HepG2 (cell line): Measurements from ENCODE around the gene KMT2B. TPM values are rescaled to one million over a fixed set of nuclear protein-coding genes. Genes with fewer than 3 reads are reported as not detected.

ENCODE experiments used
- ATF4 ChIP-seq, 2 experiments: fragments of 450-650 bp in 1 of 2; sonication (generic) in 1 of 2; formaldehyde crosslinking; IDR thresholded peaks; 2 replicates each; pipeline versions ENCODE4 v1.5.0 to v1.8.0; 2020 to 2022; ENCODE audit warnings: mild to moderate bottlenecking in 1 of 2, missing genetic modification reagents in 1 of 2
- ATF7 ChIP-seq, 2 experiments: fragments of 450-650 bp in 1 of 2; sonication (generic) in 1 of 2; formaldehyde crosslinking in 1 of 2; IDR thresholded peaks; 2 replicates each; pipeline versions ENCODE4 v1.4.0 to v1.6.1; 2016 to 2020; ENCODE audit warnings: antibody characterized with exemption in 1 of 2, mild to moderate bottlenecking in 1 of 2, missing genetic modification reagents in 1 of 2
- CCDC6 ChIP-seq: sonication (generic); formaldehyde crosslinking; IDR thresholded peaks from 2 replicates; pipeline ENCODE4 v1.8.1; 2022; ENCODE audit warnings: mild to moderate bottlenecking, missing genetic modification reagents, moderate library complexity
- FOXK2 ChIP-seq: fragments of 450-650 bp; IDR thresholded peaks from 2 replicates; pipeline ENCODE4 v1.6.1; 2016
- HNRNPK ChIP-seq: fragments of 200-400 bp; formaldehyde crosslinking; IDR thresholded peaks from 2 replicates; pipeline ENCODE4 v1.6.1; 2018; ENCODE audit warnings: low read length, low read depth, moderate library complexity, mild to moderate bottlenecking; ENCODE audit not compliant: poor library complexity, severe bottlenecking
- HOXA5 ChIP-seq: sonication (generic); formaldehyde crosslinking; IDR thresholded peaks from 2 replicates; pipeline ENCODE4 v1.4.0; 2020; ENCODE audit warnings: missing genetic modification reagents
- HOXD1 ChIP-seq: sonication (generic); formaldehyde crosslinking; IDR thresholded peaks from 2 replicates; pipeline ENCODE4 v1.5.0; 2020; ENCODE audit warnings: missing genetic modification reagents
- KLF6 ChIP-seq: IDR thresholded peaks from 2 replicates; pipeline ENCODE4 v1.8.0; 2016; ENCODE audit warnings: missing biosample characterization, missing genetic modification reagents
- MIER3 ChIP-seq: IDR thresholded peaks from 2 replicates; pipeline ENCODE4 v1.6.1; 2016; ENCODE audit warnings: missing compliant biosample characterization, borderline replicate concordance
- NPAS2 ChIP-seq: sonication (generic); formaldehyde crosslinking; IDR thresholded peaks from 2 replicates; pipeline ENCODE4 v1.8.0; 2022; ENCODE audit warnings: mild to moderate bottlenecking, missing genetic modification reagents, borderline replicate concordance
- RAD51 ChIP-seq: fragments of 450-650 bp; IDR thresholded peaks from 2 replicates; pipeline ENCODE4 v1.6.1; 2016; ENCODE audit warnings: borderline replicate concordance
- SETDB1 ChIP-seq: sonication (generic); formaldehyde crosslinking; IDR thresholded peaks from 2 replicates; pipeline ENCODE4 v1.5.1; 2020; ENCODE audit warnings: missing genetic modification reagents, mild to moderate bottlenecking, borderline replicate concordance
- TFAP4 ChIP-seq: sonication (generic); IDR thresholded peaks from 2 replicates; pipeline ENCODE4 v1.6.1; 2016; ENCODE audit warnings: low read depth, borderline replicate concordance
- YEATS4 ChIP-seq: sonication (generic); formaldehyde crosslinking; IDR thresholded peaks from 2 replicates; pipeline ENCODE4 v1.4.0; 2020; ENCODE audit warnings: missing genetic modification reagents, borderline replicate concordance
- ZBTB37 ChIP-seq: sonication (generic); formaldehyde crosslinking; IDR thresholded peaks from 2 replicates; pipeline ENCODE4 v1.4.0; 2020; ENCODE audit warnings: mild to moderate bottlenecking, missing genetic modification reagents
- ZNF121 ChIP-seq: sonication (generic); formaldehyde crosslinking; IDR thresholded peaks from 2 replicates; pipeline ENCODE4 v1.5.0; 2020; ENCODE audit warnings: mild to moderate bottlenecking, missing genetic modification reagents
- ZNF282 ChIP-seq: fragments of 450-650 bp; IDR thresholded peaks from 2 replicates; pipeline ENCODE4 v1.6.1; 2018; ENCODE audit not compliant: partially characterized antibody
- ZNF382 ChIP-seq: sonication (generic); formaldehyde crosslinking; IDR thresholded peaks from 2 replicates; pipeline ENCODE4 v1.5.0; 2020; ENCODE audit warnings: missing genetic modification reagents, mild to moderate bottlenecking, borderline replicate concordance
- ZNF619 ChIP-seq: sonication (generic); formaldehyde crosslinking; IDR thresholded peaks from 2 replicates; pipeline ENCODE4 v1.4.0; 2020; ENCODE audit warnings: mild to moderate bottlenecking, missing genetic modification reagents
- ZNF660 ChIP-seq: sonication (generic); formaldehyde crosslinking; IDR thresholded peaks from 2 replicates; pipeline ENCODE4 v1.5.1; 2020; ENCODE audit warnings: mild to moderate bottlenecking, low read depth, missing genetic modification reagents, borderline replicate concordance
- ZNF674 ChIP-seq: sonication (generic); formaldehyde crosslinking; IDR thresholded peaks from 2 replicates; pipeline ENCODE4 v1.5.0; 2020; ENCODE audit warnings: low read depth, mild to moderate bottlenecking, missing genetic modification reagents
- ZNF678 ChIP-seq: sonication (generic); formaldehyde crosslinking; IDR thresholded peaks from 2 replicates; pipeline ENCODE4 v1.4.0; 2020; ENCODE audit warnings: mild to moderate bottlenecking, missing genetic modification reagents
- ZNF720 ChIP-seq: sonication (generic); formaldehyde crosslinking; IDR thresholded peaks from 2 replicates; pipeline ENCODE4 v1.4.0; 2020; ENCODE audit warnings: missing genetic modification reagents
- ZNF776 ChIP-seq: sonication (generic); formaldehyde crosslinking; IDR thresholded peaks from 2 replicates; pipeline ENCODE4 v1.4.0; 2020; ENCODE audit warnings: mild to moderate bottlenecking, missing genetic modification reagents
- ZNF780A ChIP-seq: sonication (generic); formaldehyde crosslinking; IDR thresholded peaks from 2 replicates; pipeline ENCODE4 v1.8.0; 2022; ENCODE audit warnings: mild to moderate bottlenecking, missing genetic modification reagents, moderate library complexity
- ZSCAN20 ChIP-seq: sonication (generic); formaldehyde crosslinking; IDR thresholded peaks from 2 replicates; pipeline ENCODE4 v1.4.0; 2020; ENCODE audit warnings: missing genetic modification reagents, mild to moderate bottlenecking, borderline replicate concordance
- ZSCAN30 ChIP-seq: sonication (generic); formaldehyde crosslinking; IDR thresholded peaks from 2 replicates; pipeline ENCODE4 v1.5.0; 2020; ENCODE audit warnings: mild to moderate bottlenecking, missing genetic modification reagents
- polyA plus RNA-seq, 8 experiments: library from polyadenylated mRNA; depleted of rRNA in 3 of 8; stranded (reverse) in 7 of 8; unstranded in 1 of 8; fragments of >200 nt; fragmentation: Illumina TruSeq in 4 of 8; extraction: Trizol in 4 of 8; gene quantifications; 2 replicates each; pipeline versions ENCODE4 v1.2.1 to v1.2.3, GENCODE V29; 2011 to 2016; ENCODE audit warnings: low read depth in 4 of 8, missing spikeins in 1 of 8, mixed read lengths in 1 of 8; ENCODE audit not compliant: insufficient read depth in 1 of 8
- total RNA-seq, 5 experiments: library from RNA; depleted of rRNA; stranded (reverse); fragments of >200 nt; fragmentation: Illumina TruSeq; extraction: Trizol; gene quantifications; 2 replicates each; pipeline ENCODE4 v1.2.3, GENCODE V29; 2016; ENCODE audit warnings: low read depth in 1 of 5

KMT2B gene
- total and polyA plus RNA-seq, 2 of the 13 experiments (the other 11 are each of a cell fraction or from before 2014, with no cell fraction given), result 6.2 to 16.9 TPM

- TF ChIP-seq ZNF282 (no peak), FOXK2 (peak; percentile 86), TFAP4 (0 out of 2 replicates have a peak, but pooled peaks have one; percentile 3), CCDC6 (CRISPR knock-in tag) (no peak), RAD51 (no peak), ZNF678 (CRISPR knock-in tag) (0 out of 2 replicates have a peak, but pooled peaks have one; percentile 66), HNRNPK (no peak), KLF6 (no peak; the same call in 1 of the 2 replicates), HOXD1 (CRISPR knock-in tag) (no peak), ZNF674 (no peak), MIER3 (CRISPR knock-in tag) (peak; percentile 66; the same call in 1 of the 2 replicates), ZSCAN20 (CRISPR knock-in tag) (no peak), ZSCAN30 (CRISPR knock-in tag) (no peak), ZNF619 (CRISPR knock-in tag) (no peak), SETDB1 (CRISPR knock-in tag) (no peak), NPAS2 (CRISPR knock-in tag) (no peak), ATF7 (IDR thresholded peaks at IDR 0.05) (no peak), ATF7 (CRISPR knock-in tag; IDR thresholded peaks at IDR 0.05) (0 out of 2 replicates have a peak, but pooled peaks have one; percentile 32), HOXA5 (CRISPR knock-in tag) (peak; percentile 56; the same call in 1 of the 2 replicates), ZNF382 (CRISPR knock-in tag) (no peak), ZNF780A (no peak), YEATS4 (CRISPR knock-in tag) (peak; percentile 68; the same call in 1 of the 2 replicates), ZBTB37 (no peak), ZNF121 (CRISPR knock-in tag) (peak; percentile 96), ZNF720 (no peak), ZNF660 (CRISPR knock-in tag) (no peak), ZNF776 (no peak; the same call in 1 of the 2 replicates), ATF4 (CRISPR knock-in tag; IDR thresholded peaks at IDR 0.05) (peak in 1 of 2 experiments; percentile 63; a peak in 2 of 4 replicates)
These were observed 30.6 kb downstream of the KMT2B start, which contains the start of gene LIN37 (continued) for GRCh38 chr19:35748106-35749020.
